Bone marrow (tissue), 2 donors: ENCODE measurements around the gene ANKS4B.
"Not testable (repeated sequence)": the region's sequence is repeated elsewhere in the genome, so short reads cannot be mapped to it uniquely, and the experiment has no call there.

Experiments
- DNase-seq, 2 donors: peaks; one replicate each; lab custom pipeline; 2025; lab: John Stamatoyannopoulos, UW

The ANKS4B gene

GRCh38 chr16:21219551-21219950, 13.9 kb upstream of the ANKS4B start:
- no peak for DNase-seq

GRCh38 chr16:21222495-21223337, 10.8 kb upstream of the ANKS4B start:
- no peak for DNase-seq

GRCh38 chr16:21223787-21224186, 9.7 kb upstream of the ANKS4B start:
- DNase-seq = no peak

GRCh38 chr16:21224800-21225199, 8.7 kb upstream of the ANKS4B start:
- no peak for DNase-seq

- DNase-seq = no peak
Observed at GRCh38 chr16:21226749-21227148, 6.8 kb upstream of the ANKS4B start.

- no peak for DNase-seq
Observed at GRCh38 chr16:21227866-21228265, 5.6 kb upstream of the ANKS4B start.

GRCh38 chr16:21228361-21228872, 5.1 kb upstream of the ANKS4B start:
- no peak for DNase-seq

GRCh38 chr16:21233045-21233520, 416 bp upstream of the ANKS4B start:
- DNase-seq = no peak

GRCh38 chr16:21235199-21235585, 1.7 kb downstream of the ANKS4B start:
- no peak for DNase-seq

- DNase-seq = no peak
Observed at GRCh38 chr16:21236831-21237230, 3.3 kb downstream of the ANKS4B start.

GRCh38 chr16:21239646-21240045, 6.1 kb downstream of the ANKS4B start:
- no peak for DNase-seq

- DNase-seq = no peak
Observed at GRCh38 chr16:21242756-21243155, 9.3 kb downstream of the ANKS4B start.

GRCh38 chr16:21244518-21245215, 11.2 kb downstream of the ANKS4B start:
- DNase-seq = no peak

- not testable (repeated sequence) for DNase-seq
Observed at GRCh38 chr16:21248179-21248578, 14.7 kb downstream of the ANKS4B start.

GRCh38 chr16:21250072-21250923, 16.8 kb downstream of the ANKS4B start:
- no peak for DNase-seq

GRCh38 chr16:21253470-21253869, 20.0 kb downstream of the ANKS4B start:
- DNase-seq = no peak

GRCh38 chr16:21256636-21257035, 23.1 kb downstream of the ANKS4B start:
- no peak for DNase-seq

- no peak for DNase-seq
Observed at GRCh38 chr16:21257284-21257683, 23.8 kb downstream of the ANKS4B start.

GRCh38 chr16:21260870-21261791, 27.6 kb downstream of the ANKS4B start:
- no peak for DNase-seq

- no peak for DNase-seq
Observed at GRCh38 chr16:21262779-21263639, 29.5 kb downstream of the ANKS4B start.
